ENCODE data around the gene ZNF862. TPM values are rescaled to one million over a fixed set of nuclear protein-coding genes. Genes with fewer than 3 reads are reported as not detected.

Gene ZNF862
- total RNA-seq, 1 donor from 2014 or later: 10.5 TPM

DNA sequence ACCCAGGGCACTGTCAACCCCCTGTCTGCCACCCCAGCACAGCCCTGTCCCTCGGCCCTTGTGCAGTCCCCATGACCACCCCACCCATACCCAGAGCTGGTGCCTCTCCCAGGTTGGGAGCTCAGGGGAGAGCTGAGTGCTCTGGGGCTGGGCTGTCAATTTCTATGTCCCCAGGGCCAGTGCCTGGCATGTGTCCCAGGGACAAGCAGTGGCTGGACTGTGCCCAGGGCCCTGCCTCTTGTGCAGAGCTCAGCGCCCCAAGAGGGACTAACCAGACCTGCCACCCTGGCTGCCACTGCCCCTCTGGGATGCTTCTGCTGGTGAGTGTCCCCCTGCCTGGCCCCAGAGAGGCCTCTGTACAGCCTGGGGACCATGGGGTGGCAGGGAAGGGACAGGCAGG is 29.0 kb upstream of the ZNF862 start:
- peak; percentile 81 for ATAC-seq
- DNase-seq (ENCODE audit: low spot score): peak; percentile 73

DNA sequence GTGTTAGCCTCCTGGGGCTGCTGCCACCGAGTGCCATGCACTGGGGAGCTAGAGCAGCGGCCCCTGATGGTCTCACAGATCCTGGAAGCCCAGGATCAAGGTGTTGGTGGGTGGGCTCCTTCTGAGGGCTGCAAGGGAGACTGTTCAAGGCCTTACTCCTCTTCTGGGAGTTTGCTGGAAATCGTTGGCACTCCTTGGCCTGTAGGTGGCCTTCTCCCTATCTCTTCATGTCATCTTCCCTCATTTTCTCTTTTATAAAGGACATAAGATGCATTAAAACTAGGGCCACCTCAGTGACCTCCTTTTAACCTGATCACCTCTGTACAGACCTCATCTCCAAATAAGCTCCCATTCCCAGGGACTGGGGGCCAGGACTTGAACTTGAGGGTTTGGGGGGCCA is 27.0 kb upstream of the ZNF862 start:
- no peak for ATAC-seq
- no peak for DNase-seq (ENCODE audit: low spot score)

DNA sequence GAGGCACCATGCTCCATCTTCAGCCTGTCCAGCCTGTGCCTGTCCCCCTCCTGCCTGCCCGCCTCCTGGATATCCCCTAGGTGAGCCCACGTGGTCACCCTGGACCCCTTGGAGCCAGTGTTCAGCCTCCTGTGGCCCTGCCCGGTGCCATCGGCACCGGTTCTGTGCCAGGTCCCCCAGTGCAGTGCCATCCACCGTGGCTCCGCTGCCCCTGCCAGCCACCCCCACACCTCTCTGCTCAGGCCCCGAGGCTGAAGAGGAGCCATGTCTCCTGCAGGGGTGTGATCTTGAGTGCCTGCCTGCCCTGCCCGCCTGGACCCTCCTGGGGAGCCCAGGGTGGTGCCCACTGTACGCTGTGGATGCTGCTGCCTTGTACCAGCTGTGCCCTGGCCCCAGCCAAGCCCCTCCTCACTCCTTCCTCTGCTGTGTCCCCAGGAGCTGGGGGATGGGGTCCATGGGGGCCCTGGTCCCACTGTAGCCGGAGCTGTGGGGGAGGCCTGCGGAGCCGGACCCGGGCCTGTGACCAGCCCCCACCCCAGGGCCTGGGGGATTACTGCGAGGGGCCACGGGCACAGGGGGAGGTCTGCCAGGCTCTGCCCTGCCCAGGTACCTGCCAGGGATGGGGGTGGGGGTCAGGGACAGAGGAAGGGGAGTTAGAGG is 26.2 kb upstream of the ZNF862 start:
- DNase-seq (ENCODE audit: low spot score): no peak

DNA sequence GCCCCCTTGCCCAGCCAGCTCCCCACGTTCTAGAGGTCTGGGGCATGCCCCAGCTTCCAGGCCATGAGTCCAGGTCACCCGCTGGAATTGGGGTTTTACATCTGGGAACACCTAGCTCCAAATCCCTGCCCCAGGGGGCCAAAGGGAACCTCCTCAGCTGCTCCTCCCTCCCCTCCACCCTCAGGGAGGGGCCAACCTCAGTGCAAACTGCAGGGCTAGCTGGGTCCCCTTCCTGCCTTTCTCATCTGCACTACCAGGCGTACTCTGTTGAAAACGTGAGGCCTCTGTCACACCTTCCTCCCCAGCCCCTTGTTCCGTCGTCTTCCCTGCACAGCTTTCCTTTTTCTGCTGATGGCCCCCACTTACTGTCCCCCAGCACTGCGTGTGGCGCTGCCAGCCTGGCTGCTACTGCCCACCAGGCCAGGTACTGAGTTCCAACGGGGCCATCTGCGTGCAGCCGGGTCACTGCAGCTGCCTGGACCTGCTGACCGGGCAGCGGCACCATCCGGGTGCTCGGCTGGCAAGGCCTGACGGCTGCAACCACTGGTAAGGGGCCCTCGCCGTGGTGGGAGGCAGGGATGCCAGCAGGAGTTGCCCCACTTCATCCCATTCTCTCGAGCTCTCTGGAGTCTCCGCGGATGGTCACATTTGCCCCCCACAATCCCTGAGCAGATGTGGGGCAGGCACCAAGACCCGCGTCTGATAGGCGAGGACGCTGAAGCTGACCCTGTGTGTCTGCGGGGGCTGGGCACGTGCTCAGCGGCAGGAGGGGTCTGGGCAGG is 24.7 kb upstream of the ZNF862 start:
- ATAC-seq (no peak), DNase-seq (ENCODE audit: low spot score) (no peak)

More for the DNA sequence above, 26.2 kb upstream of the ZNF862 start:
- no peak for ATAC-seq

DNA sequence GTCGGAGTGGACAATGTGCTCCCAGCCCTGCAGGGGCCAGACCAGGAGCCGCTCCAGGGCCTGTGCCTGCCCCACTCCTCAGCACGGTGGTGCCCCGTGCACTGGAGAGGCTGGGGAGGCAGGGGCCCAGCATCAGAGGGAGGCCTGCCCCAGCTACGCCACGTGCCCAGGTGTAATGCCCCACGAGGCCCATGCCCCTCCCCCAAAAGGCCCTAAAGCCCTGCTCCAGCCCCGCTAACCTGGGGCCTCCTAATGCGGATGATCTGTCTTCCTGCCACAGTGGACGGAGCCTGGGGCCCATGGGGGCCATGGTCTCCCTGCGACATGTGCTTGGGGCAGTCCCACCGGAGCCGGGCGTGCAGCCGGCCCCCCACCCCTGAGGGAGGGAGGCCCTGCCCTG is 23.7 kb upstream of the ZNF862 start:
- DNase-seq (ENCODE audit: low spot score) (no peak), ATAC-seq (no peak)

DNA sequence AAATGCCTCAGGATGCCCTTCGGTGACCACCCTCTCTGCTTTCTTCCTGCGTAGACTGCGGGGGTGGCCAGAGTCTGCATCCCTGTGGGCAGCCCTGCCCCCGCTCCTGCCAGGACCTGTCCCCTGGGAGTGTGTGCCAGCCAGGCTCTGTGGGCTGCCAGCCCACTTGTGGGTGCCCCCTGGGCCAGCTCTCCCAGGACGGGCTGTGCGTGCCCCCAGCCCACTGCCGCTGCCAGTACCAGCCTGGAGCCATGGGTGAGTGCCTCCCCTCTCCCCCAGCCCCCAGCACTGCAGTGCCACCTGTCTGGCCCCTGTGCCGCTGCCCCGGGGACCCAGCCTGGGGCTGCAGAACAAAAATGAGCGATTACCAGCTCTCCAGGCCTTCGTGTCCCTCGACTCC is 23.1 kb upstream of the ZNF862 start:
- ATAC-seq: no peak
- no peak for DNase-seq (ENCODE audit: low spot score)

DNA sequence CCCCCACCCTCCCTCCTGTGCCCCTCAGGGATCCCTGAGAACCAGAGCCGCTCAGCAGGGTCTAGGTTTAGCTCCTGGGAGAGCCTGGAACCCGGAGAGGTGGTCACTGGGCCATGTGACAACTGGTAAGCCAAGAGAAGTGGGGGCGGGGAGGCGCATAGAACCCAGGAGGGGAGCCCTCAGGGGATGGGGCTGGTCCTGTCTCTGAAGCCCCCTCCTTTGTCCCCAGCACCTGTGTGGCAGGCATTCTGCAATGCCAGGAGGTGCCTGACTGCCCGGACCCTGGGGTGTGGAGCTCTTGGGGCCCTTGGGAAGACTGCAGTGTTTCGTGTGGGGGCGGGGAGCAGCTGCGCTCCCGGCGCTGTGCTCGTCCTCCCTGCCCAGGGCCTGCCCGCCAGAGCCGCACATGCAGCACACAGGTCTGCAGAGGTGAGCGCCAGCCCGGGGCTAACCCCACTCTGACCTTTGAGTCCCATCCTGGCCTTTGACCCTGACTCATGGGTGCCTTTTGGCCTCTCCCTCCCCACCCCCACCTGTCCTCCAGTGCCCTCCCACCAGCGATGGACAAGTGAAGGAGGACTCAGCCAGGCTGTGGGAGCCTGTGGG is 22.4 kb upstream of the ZNF862 start:
- ATAC-seq: peak; percentile 76
- no peak for DNase-seq (ENCODE audit: low spot score)

DNA sequence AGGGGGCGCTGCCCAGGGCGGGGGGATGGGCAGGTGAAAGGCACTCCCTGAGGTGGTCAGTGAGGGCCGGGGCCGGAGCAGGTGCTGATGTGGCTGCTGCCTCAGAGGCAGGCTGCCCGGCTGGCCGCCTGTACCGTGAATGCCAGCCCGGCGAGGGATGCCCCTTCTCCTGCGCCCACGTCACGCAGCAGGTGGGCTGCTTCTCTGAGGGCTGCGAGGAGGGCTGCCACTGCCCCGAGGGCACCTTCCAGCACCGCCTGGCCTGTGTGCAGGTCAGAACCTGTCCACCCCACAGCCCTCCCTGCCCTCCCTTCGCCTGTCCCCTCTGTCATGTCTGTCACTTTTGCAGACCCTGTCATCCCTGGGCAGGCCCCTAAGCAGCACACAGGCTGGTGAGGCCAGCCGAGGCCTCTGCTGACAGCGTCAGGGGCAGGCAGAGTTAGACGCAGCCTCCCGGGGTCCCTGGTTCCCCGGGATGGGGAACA is 21.9 kb upstream of the ZNF862 start:
- DNase-seq (ENCODE audit: low spot score): no peak
- ATAC-seq: no peak

DNA sequence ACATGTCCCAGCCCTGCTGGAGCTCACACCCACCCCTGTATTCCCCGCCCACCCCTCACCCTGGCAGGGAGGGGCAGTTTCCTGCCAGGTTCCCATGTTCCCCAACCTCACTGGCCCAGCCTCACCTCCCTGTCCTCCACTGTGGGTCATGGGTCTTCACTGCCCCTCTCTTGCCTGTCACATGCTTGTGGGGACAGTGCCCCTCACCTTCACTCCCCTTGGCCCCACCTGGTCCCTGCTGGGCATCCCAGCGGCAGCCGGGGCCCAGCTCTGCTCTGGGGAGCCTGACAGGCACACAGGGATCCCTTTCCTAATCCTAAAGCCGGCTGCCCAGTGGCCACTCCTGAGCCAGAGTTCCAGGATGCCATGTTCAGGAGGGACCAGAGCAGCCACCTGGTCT is 21.4 kb upstream of the ZNF862 start:
- no peak for ATAC-seq
- no peak for DNase-seq (ENCODE audit: low spot score)

DNA sequence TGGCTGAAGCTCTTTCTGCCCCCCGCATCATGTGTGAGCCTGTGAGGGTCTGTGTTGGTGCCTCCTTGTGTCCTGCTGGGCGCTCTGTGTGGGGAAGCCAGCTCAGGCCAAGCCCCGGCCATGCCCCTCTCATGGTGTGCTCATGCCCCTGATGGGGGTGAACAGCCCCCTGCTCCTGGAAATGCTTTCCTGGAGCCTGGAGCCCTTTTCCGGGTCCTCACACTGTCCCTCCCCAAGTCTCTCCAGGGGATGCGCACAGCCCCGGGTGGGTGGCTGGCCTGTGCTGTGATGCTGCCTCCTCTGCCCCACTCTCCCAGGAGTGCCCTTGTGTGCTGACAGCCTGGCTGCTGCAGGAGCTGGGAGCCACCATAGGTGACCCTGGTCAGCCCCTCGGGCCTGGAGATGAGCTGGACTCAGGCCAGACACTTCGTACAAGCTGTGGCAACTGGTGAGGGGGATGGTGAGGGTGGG is 20.8 kb upstream of the ZNF862 start:
- ATAC-seq (no peak), DNase-seq (ENCODE audit: low spot score) (no peak)

DNA sequence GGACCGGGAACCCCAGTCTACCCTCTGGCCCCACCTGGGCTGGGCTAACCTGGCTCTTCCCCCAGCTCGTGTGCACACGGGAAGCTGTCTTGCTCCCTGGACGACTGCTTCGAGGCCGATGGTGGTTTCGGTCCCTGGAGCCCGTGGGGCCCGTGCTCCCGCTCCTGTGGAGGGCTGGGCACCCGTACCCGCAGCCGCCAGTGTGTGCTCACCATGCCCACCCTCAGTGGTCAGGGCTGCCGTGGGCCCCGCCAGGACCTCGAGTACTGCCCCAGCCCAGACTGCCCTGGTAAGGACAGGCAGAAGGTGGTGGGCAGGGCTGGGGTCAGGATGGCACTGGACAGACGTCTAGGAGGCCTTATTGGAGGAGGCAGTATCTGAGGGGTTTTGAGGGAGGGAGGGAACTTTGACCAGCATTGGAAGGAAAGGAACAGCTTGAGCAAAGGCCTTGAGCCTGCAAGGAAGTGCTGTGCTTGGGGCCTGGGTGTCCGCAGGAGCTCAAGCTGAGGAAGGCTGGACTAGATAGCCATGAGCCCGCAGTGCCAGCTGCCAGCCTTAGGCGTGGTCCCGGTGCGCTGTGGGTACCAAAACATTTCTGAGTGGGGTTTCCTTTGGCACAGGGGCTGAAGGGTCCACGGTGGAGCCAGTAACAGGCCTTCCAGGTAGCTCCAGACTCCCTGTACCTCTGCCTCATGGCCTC is 20.2 kb upstream of the ZNF862 start:
- no peak for ATAC-seq
- no peak for DNase-seq (ENCODE audit: low spot score)

DNA sequence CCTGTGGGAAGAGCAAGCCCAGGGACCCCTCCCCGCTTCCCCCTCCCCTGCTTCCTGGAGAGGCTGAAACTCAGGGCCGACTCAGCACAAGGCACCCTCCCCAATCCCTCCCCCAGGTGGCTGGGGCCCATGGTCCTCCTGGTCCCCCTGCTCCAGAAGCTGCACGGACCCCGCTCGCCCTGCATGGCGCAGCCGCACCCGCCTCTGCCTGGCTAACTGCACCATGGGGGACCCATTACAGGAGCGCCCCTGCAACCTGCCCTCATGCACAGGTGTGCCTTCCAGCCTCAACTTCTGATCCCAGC is 19.7 kb upstream of the ZNF862 start:
- no peak for DNase-seq (ENCODE audit: low spot score)
- ATAC-seq: no peak

DNA sequence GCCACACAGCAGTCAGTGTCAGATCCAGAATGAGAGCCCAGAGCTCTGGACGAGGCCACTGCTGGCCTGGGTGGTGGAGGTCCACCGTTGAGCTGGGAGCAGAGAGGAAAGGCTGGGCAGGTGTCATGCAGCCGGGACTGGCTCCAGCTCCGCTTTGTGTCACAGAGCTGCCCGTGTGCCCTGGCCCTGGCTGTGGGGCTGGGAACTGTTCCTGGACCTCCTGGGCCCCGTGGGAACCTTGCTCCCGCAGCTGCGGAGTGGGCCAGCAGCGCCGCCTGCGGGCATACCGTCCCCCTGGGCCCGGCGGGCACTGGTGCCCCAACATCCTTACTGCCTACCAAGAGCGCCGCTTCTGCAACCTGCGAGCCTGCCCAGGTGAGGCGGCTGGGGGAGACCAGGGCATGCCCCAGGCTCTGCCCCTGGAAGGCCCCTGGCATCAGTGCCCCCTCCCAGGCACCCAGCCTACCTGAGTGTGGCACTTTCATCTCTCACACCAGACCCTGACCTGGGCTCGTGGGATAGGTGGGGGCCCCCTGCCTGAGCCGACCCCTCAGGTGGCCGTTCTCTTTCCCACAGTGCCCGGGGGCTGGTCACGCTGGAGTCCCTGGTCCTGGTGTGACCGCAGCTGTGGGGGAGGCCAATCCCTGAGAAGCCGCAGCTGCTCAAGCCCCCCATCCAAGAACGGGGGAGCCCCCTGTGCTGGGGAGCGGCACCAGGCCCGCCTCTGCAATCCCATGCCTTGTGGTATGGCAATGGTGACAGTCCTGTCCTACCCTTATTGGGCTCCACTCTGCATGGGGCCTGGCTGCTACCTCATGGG is 18.8 kb upstream of the ZNF862 start:
- DNase-seq (ENCODE audit: low spot score): no peak
- ATAC-seq: no peak

DNA sequence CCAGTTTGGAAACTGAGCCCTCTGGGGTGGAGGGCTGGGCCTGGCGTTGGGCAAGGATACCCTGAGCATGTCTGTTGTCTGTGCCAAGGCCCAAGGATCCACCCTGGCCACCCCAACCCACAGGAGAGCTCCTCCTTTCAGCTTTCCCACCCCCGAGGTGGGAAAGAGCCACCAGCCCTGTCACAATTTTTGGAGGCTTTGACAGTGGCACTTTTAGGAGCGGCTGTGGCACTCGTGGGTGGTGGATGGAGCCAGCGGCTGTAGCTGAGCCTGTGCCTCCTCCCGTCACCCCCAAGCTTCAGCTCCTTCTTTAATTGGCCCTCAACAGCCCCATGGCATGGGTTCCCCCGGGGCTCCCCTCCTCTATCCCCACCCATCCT is 18.2 kb upstream of the ZNF862 start:
- DNase-seq (ENCODE audit: low spot score) (no peak), ATAC-seq (no peak)

DNA sequence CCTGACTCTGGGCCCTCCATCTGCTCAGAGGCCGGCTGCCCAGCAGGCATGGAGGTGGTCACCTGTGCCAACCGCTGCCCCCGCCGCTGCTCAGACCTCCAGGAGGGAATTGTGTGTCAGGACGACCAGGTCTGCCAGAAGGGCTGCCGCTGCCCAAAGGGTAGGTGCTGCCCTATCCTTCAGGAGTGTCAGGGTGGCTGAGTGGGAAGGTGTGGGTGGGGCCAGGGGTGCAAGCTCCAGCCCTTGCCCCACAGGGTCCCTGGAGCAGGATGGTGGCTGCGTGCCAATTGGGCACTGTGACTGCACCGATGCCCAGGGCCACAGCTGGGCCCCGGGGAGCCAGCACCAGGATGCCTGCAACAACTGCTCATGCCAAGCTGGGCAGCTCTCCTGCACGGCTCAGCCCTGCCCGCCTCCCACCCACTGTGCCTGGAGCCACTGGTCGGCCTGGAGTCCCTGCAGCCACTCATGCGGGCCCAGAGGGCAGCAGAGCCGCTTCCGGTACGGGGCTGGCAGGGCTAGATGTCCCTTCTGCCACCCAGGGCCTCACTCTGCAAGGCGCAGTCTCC is 17.5 kb upstream of the ZNF862 start:
- DNase-seq (ENCODE audit: low spot score) (no peak), ATAC-seq (no peak)

DNA sequence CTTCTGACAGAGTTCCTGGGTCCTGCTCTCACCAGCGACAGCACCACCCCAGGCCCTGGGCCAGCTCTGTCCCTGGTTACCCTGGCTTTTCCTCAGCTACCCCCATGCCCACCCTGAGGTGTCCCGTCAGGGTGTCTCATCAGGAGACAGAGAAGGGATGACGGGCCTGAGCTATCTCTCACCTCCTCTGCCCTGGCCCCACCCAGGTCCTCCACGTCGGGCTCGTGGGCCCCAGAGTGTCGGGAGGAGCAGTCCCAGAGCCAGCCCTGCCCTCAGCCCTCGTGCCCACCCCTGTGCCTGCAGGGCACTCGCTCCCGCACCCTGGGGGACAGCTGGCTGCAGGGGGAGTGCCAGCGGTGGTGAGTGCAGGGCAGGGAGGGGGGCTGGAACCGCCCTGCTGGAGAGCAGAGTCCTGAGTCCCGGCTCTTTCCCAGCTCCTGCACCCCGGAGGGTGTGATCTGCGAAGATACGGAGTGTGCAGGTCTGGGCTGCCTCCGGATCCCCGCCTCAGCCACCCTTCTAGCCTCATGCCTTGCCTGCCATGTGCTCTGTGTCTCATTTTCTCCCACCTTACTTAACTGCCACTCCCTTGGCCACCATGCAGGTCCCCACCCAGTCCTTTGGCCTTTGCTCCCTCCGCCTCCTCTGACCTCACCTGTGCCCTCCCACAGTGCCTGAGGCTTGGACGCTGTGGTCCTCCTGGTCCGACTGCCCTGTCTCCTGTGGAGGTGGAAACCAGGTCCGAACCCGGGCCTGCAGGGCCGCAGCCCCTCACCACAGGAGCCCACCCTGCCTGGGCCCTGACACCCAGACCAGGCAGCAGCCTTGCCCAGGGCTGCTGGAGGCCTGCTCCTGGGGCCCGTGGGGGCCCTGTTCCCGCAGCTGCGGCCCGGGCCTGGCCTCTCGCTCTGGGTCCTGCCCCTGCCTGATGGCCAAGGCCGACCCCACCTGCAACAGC is 16.7 kb upstream of the ZNF862 start:
- ATAC-seq: peak; percentile 89
- peak; percentile 71 for DNase-seq (ENCODE audit: low spot score)

DNA sequence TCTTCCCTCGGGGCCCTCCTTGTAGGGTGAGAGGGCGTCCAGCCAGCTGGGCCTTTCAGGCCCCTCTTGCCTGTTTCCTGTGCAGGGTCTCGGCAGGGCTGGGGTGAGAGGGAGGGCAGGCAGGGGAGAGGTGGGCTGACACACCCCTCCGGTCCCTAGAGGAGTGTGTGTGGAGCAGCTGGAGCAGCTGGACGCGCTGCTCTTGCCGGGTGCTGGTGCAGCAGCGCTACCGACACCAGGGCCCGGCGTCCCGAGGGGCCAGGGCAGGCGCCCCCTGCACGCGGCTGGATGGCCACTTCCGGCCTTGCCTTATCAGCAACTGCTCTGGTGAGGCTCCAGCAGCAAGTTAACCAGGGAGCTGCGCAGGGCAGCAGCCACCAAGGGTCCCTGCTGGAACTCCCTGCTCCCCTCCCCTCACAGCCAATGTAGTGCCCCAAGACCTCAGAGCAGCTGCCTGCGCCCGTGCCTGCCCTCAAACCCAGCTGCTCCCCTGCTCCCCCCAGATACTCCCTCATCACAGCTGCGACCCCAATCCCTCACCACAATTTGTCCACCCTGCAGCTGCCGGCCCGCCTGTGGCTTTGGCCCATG is 15.7 kb upstream of the ZNF862 start:
- ATAC-seq (no peak), DNase-seq (ENCODE audit: low spot score) (no peak)

DNA sequence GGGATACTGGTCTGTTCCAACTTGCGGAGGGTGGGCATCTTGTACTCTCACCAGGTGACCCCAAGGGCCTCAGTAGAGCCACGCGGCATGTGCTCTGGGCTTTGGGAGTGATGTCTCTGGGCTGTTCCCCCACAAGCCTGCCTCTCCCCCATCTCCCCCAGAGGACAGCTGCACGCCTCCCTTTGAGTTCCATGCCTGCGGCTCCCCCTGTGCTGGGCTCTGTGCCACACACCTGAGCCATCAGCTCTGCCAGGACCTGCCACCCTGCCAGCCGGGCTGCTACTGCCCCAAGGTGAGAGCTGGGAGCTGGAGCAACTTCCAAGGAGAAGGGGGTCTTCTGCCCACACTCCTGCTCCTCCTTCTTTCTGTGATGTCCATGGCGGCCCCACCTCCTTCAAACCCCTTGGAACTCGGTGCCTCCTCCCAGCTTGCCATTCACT is 15.0 kb upstream of the ZNF862 start:
- DNase-seq (ENCODE audit: low spot score) (no peak), ATAC-seq (no peak)
